SK-N-SH treated with all-trans-retinoic acid at 6 μM for 48 hours (cell line): ENCODE data around the gene CRLF1.

ENCODE experiments used
- BACH2 ChIP-seq: fragments of 250-450 bp; sonication (Bioruptor Pico); IDR thresholded peaks from 2 replicates; pipeline ENCODE4 v1.9.0; 2021; ENCODE audit warnings: mild to moderate bottlenecking, borderline replicate concordance
- CREB5 ChIP-seq: fragments of 250-450 bp; sonication (Bioruptor Pico); IDR thresholded peaks from 2 replicates; pipeline ENCODE4 v1.5.1; 2020; ENCODE audit warnings: low read depth, mild to moderate bottlenecking, moderate library complexity
- ISL1 ChIP-seq: fragments of 250-450 bp; sonication (Bioruptor Pico); IDR thresholded peaks from 2 replicates; pipeline ENCODE4 v2.1.2; 2022; ENCODE audit warnings: mild to moderate bottlenecking, moderate library complexity
- PATZ1 ChIP-seq: fragments of 250-450 bp; sonication (Bioruptor Pico); IDR thresholded peaks from 2 replicates; pipeline ENCODE4 v1.8.0; 2020; ENCODE audit warnings: mild to moderate bottlenecking, moderate library complexity, borderline replicate concordance
- PPARA ChIP-seq: fragments of 250-450 bp; sonication (Bioruptor Pico); IDR thresholded peaks from 2 replicates; pipeline ENCODE4 v1.5.0; 2020; ENCODE audit warnings: mild to moderate bottlenecking, borderline replicate concordance
- RARB ChIP-seq: fragments of 250-450 bp; sonication (Bioruptor Pico); IDR thresholded peaks from 2 replicates; pipeline ENCODE4 v1.8.0; 2021; ENCODE audit warnings: mild to moderate bottlenecking, moderate library complexity
- SNAI2 ChIP-seq: fragments of 250-450 bp; sonication (Bioruptor Pico); IDR thresholded peaks from 2 replicates; pipeline ENCODE4 v1.5.0; 2020; ENCODE audit warnings: mild to moderate bottlenecking, moderate library complexity

- TF ChIP-seq BACH2 (CRISPR knock-in tag) = no peak
- no peak for TF ChIP-seq PPARA
- TF ChIP-seq ISL1 (CRISPR knock-in tag) = no peak
- no peak for TF ChIP-seq CREB5
- no peak for TF ChIP-seq RARB (CRISPR knock-in tag)
- TF ChIP-seq PATZ1 (CRISPR knock-in tag) = no peak
- TF ChIP-seq SNAI2 (CRISPR knock-in tag) = no peak
Observed at GRCh38 chr19:18612772-18613588, 6.4 kb upstream of the CRLF1 start, which contains the start of gene TMEM59L.
